ENCODE results near the gene SMNDC1. TPM values are rescaled to one million over a fixed set of nuclear protein-coding genes. Genes with fewer than 3 reads are reported as not detected.

SMNDC1 gene
- total and polyA plus RNA-seq, 7 donors = 16.3 to 38.0 (median 24.4) TPM

DNA sequence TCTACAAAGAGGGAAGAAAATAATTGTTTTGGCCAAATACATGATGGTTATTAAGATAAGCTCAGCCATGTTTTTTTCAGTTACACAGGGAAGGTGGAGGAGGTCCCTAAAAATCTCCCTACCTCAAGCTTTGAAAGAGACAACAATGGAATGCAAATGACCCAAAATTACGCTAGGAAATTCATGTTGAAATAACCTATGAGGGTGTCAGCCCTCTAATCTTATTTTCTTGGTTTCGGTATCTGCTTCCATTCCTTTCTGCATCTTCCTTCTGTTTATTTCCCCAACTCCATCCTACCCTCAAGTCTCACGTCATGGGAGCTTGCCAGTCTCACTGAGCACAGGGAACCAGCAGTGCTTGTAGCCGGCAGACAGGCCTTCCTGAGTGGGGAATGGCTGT, 40.6 kb upstream of the SMNDC1 start:
- ATAC-seq (no peak), DNase-seq (no peak)
- no peak overlapping the region for H3K27ac ChIP-seq
- no peaks in the 10 kb centered on the region for H3K27me3 ChIP-seq (ENCODE audit: insufficient read depth in 3 of 3, low read length in 2 of 3)
- 81 to 91% (median 85%) methylated on average over 4 of the region's 4 CpGs for WGBS, 3 donors
- H3K9me3 ChIP-seq = no peaks in the 10 kb centered on the region
- no peaks in the 10 kb centered on the region for H3K4me1 ChIP-seq
- TF ChIP-seq CTCF (IDR thresholded peaks at IDR 0.05) = no peak
- no peaks in the 10 kb centered on the region for H3K36me3 ChIP-seq (ENCODE audit: insufficient read depth in 1 of 2, low read depth in 1 of 2)
- intact Hi-C loops (cut with DNase I) = no loop called here
- H3K4me3 ChIP-seq = no peak overlapping the region

DNA sequence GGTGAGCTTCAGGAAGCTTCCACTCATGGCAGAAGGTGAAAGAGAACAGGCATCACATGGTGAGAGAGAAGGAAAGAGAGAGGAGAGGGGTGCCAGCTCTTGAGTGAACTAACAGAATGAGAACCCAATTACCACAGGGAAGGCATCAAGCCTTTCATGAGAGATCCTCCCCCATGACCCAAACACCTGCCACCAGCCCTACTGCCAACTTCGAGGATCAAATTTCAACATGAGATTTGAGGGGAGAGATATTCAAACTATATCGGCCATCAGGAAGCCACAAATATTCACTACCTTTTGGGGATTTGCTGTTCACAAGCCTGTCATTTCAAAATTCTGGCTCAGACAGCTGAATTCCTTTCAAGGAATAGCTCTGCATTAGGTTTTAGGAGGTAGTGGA, 39.9 kb upstream of the SMNDC1 start:
- no peak for TF ChIP-seq CTCF (IDR thresholded peaks at IDR 0.05)
- intact Hi-C loops (cut with DNase I) = no loop called here
- ATAC-seq = peak in 1 of 4 donors; percentile 58
- Histone ChIP-seq H3K4me3 (no peak overlapping the region), H3K27ac (no peak overlapping the region), H3K4me1 (no peaks in the 10 kb centered on the region), H3K9me3 (no peaks in the 10 kb centered on the region), H3K36me3 (ENCODE audit: insufficient read depth in 1 of 2, low read depth in 1 of 2) (no peaks in the 10 kb centered on the region), H3K27me3 (ENCODE audit: insufficient read depth in 3 of 3, low read length in 2 of 3) (no peaks in the 10 kb centered on the region)
- no peak for DNase-seq
- WGBS, 3 donors = 9 to 20% (median 19%) methylated on average over 2 of the region's 2 CpGs

DNA sequence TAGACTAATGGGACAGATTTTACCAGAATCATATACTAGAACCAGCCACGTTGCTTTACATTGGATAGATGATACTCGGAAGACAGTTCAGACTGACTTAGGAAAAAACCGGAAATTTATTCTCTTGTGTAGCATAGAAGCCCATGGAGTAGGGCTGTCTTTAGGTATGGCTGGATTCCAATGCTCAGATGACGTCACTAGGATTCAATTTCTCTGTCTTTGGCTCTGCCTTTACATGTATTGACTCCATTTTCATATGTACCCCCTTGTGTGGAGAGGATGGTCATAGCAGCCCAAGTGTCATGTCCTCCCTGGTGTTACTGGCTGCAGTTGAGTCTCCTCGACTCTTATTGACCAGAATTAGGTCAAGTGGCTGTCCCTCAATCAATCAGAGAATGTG, 39.2 kb upstream of the SMNDC1 start:
- no peak for ATAC-seq
- no peak overlapping the region for H3K4me3 ChIP-seq
- 75 to 80% (median 76%) methylated on average over 5 of the region's 5 CpGs for WGBS, 3 donors

DNA sequence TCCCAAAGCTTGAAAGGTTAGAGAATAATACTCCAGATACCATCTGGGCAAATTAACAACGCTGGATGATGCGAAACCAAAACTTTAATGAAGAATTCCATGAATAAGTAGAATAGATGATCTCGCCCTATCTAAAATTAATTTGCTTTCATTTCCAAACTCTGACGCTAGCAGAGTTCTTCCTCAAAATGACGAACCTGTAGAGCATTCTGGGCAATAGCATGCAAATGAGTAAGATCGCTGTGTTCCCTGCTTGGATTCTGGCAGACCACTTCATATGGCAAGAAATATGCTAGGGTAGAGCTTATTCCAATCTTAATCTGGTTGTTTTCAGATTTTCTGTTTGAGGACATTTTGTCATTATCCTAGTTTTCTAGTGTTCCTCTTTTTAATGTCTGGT, 36.1 kb upstream of the SMNDC1 start:
- DNase-seq = no peak
- Histone ChIP-seq H3K27me3 (ENCODE audit: insufficient read depth in 3 of 3, low read length in 2 of 3) (no peaks in the 10 kb centered on the region), H3K4me3 (no peak overlapping the region), H3K4me1 (peaks cover 6% of the 10 kb centered on the region), H3K9me3 (no peaks in the 10 kb centered on the region), H3K36me3 (ENCODE audit: insufficient read depth in 1 of 2, low read depth in 1 of 2) (no peaks in the 10 kb centered on the region), H3K27ac (no peak overlapping the region)
- 82 to 89% (median 83%) methylated on average over 6 of the region's 6 CpGs for WGBS, 3 donors
- no peak for TF ChIP-seq CTCF (IDR thresholded peaks at IDR 0.05)
- intact Hi-C loops (cut with DNase I) = no loop called here
- ATAC-seq = no peak

More for the DNA sequence above, 39.2 kb upstream of the SMNDC1 start:
- Histone ChIP-seq H3K27me3 (ENCODE audit: insufficient read depth in 3 of 3, low read length in 2 of 3) (no peaks in the 10 kb centered on the region), H3K36me3 (ENCODE audit: insufficient read depth in 1 of 2, low read depth in 1 of 2) (no peaks in the 10 kb centered on the region), H3K27ac (no peak overlapping the region), H3K4me1 (no peaks in the 10 kb centered on the region), H3K9me3 (no peaks in the 10 kb centered on the region)
- no peak for TF ChIP-seq CTCF (IDR thresholded peaks at IDR 0.05)
- intact Hi-C loops (cut with DNase I) = no loop called here
- DNase-seq = no peak

GRCh38 chr10:110340122-110340521, 35.4 kb upstream of the SMNDC1 start:
- Histone ChIP-seq H3K27ac (no peak overlapping the region), H3K4me1 (peaks cover 10% of the 10 kb centered on the region), H3K9me3 (no peaks in the 10 kb centered on the region), H3K36me3 (ENCODE audit: insufficient read depth in 1 of 2, low read depth in 1 of 2) (no peaks in the 10 kb centered on the region), H3K27me3 (ENCODE audit: insufficient read depth in 3 of 3, low read length in 2 of 3) (no peaks in the 10 kb centered on the region), H3K4me3 (no peak overlapping the region)
- DNase-seq (no peak), ATAC-seq (no peak)
- TF ChIP-seq CTCF (IDR thresholded peaks at IDR 0.05) = no peak
- intact Hi-C loops (cut with DNase I) = no loop called here
- 93% methylated on average over 4 of the region's 4 CpGs for WGBS, 3 donors

All from psoas muscle (tissue), 8 donors.